ENCODE results near the gene COX5B. TPM values are rescaled to one million over a fixed set of nuclear protein-coding genes. Genes with fewer than 3 reads are reported as not detected.
"Not testable (repeated sequence)": the region's sequence is repeated elsewhere in the genome, so short reads cannot be mapped to it uniquely, and the experiment has no call there.

Gene COX5B
- total RNA-seq, 2 donors from 2014 or later: 211 to 233 TPM

GRCh38 chr2:97605109-97605508 lies 40.8 kb upstream of the COX5B start:
- not testable (repeated sequence) for H3K4me3 ChIP-seq (ENCODE audit: low read length); H3K36me3 Mint-ChIP-seq (ENCODE audit: low read depth); H3K27me3 ChIP-seq (ENCODE audit: control insufficient read depth, insufficient read depth, low read length, poor library complexity, severe bottlenecking); H3K27ac Mint-ChIP-seq; H3K4me1 ChIP-seq (ENCODE audit: control insufficient read depth, insufficient read depth, low read length); H3K9me3 ChIP-seq (ENCODE audit: control insufficient read depth, low read length); H3K27ac ChIP-seq (ENCODE audit: low read depth, low read length); H3K36me3 ChIP-seq (ENCODE audit: control insufficient read depth, insufficient read depth, low read length); H3K4me1 Mint-ChIP-seq; H3K27me3 Mint-ChIP-seq (ENCODE audit: insufficient read depth); H3K9ac ChIP-seq (ENCODE audit: extremely low read depth, low read length, poor library complexity, severe bottlenecking); H3K9me3 Mint-ChIP-seq; DNase-seq; H3K4me3 Mint-ChIP-seq
- TF ChIP-seq CTCF (conservative IDR thresholded peaks at IDR 0.05): peak; percentile 41
- WGBS, 2 experiments (ENCODE audit: insufficient coverage in 1 of 2, insufficient read length in 1 of 2): no CpG with 5 or more reads among the region's 8 CpGs

GRCh38 chr2:97605524-97606339 lies 40.1 kb upstream of the COX5B start:
- not testable (repeated sequence) for DNase-seq; H3K27me3 Mint-ChIP-seq (ENCODE audit: insufficient read depth); H3K9me3 ChIP-seq (ENCODE audit: control insufficient read depth, low read length); H3K4me1 ChIP-seq (ENCODE audit: control insufficient read depth, insufficient read depth, low read length); H3K36me3 Mint-ChIP-seq (ENCODE audit: low read depth); H3K9me3 Mint-ChIP-seq; H3K4me1 Mint-ChIP-seq; H3K27me3 ChIP-seq (ENCODE audit: control insufficient read depth, insufficient read depth, low read length, poor library complexity, severe bottlenecking); H3K4me3 ChIP-seq (ENCODE audit: low read length); H3K36me3 ChIP-seq (ENCODE audit: control insufficient read depth, insufficient read depth, low read length); H3K9ac ChIP-seq (ENCODE audit: extremely low read depth, low read length, poor library complexity, severe bottlenecking); H3K27ac Mint-ChIP-seq; H3K4me3 Mint-ChIP-seq; H3K27ac ChIP-seq (ENCODE audit: low read depth, low read length)
- WGBS, 2 experiments (ENCODE audit: insufficient coverage in 1 of 2, insufficient read length in 1 of 2): 100% methylated on average over 1 of the region's 12 CpGs; no CpG with 5 or more reads in 1 of the 2 experiments

- H3K9me3 Mint-ChIP-seq; H3K4me3 Mint-ChIP-seq; H3K27ac Mint-ChIP-seq; H3K36me3 Mint-ChIP-seq (ENCODE audit: low read depth); H3K4me1 Mint-ChIP-seq; H3K9me3 ChIP-seq (ENCODE audit: control insufficient read depth, low read length); H3K9ac ChIP-seq (ENCODE audit: extremely low read depth, low read length, poor library complexity, severe bottlenecking); H3K27me3 Mint-ChIP-seq (ENCODE audit: insufficient read depth); H3K36me3 ChIP-seq (ENCODE audit: control insufficient read depth, insufficient read depth, low read length); H3K27ac ChIP-seq (ENCODE audit: low read depth, low read length); DNase-seq; H3K4me1 ChIP-seq (ENCODE audit: control insufficient read depth, insufficient read depth, low read length); H3K4me3 ChIP-seq (ENCODE audit: low read length); H3K27me3 ChIP-seq (ENCODE audit: control insufficient read depth, insufficient read depth, low read length, poor library complexity, severe bottlenecking): not testable (repeated sequence)
- WGBS, 2 experiments (ENCODE audit: insufficient coverage in 1 of 2, insufficient read length in 1 of 2): 90 to 92% methylated on average over 2 of the region's 4 CpGs
Measured at GRCh38 chr2:97608745-97609144, 37.1 kb upstream of the COX5B start.

GRCh38 chr2:97611895-97612294 lies 34.0 kb upstream of the COX5B start:
- not testable (repeated sequence) for H3K27me3 Mint-ChIP-seq (ENCODE audit: insufficient read depth)

GRCh38 chr2:97615746-97616145 lies 30.1 kb upstream of the COX5B start:
- not testable (repeated sequence) for DNase-seq; H3K9ac ChIP-seq (ENCODE audit: extremely low read depth, low read length, poor library complexity, severe bottlenecking); H3K9me3 Mint-ChIP-seq; H3K4me3 ChIP-seq (ENCODE audit: low read length); H3K27ac ChIP-seq (ENCODE audit: low read depth, low read length); H3K27me3 Mint-ChIP-seq (ENCODE audit: insufficient read depth); H3K4me3 Mint-ChIP-seq; H3K4me1 ChIP-seq (ENCODE audit: control insufficient read depth, insufficient read depth, low read length); H3K36me3 Mint-ChIP-seq (ENCODE audit: low read depth); H3K4me1 Mint-ChIP-seq; H3K36me3 ChIP-seq (ENCODE audit: control insufficient read depth, insufficient read depth, low read length); H3K27ac Mint-ChIP-seq; H3K27me3 ChIP-seq (ENCODE audit: control insufficient read depth, insufficient read depth, low read length, poor library complexity, severe bottlenecking); H3K9me3 ChIP-seq (ENCODE audit: control insufficient read depth, low read length)
- no CpG with 5 or more reads among the region's 8 CpGs for WGBS, 2 experiments (ENCODE audit: insufficient coverage in 1 of 2, insufficient read length in 1 of 2)

More at GRCh38 chr2:97611895-97612294, 34.0 kb upstream of the COX5B start:
- H3K27me3 ChIP-seq (ENCODE audit: control insufficient read depth, insufficient read depth, low read length, poor library complexity, severe bottlenecking); H3K36me3 Mint-ChIP-seq (ENCODE audit: low read depth); H3K4me3 Mint-ChIP-seq; H3K4me1 Mint-ChIP-seq; H3K9me3 Mint-ChIP-seq; H3K9me3 ChIP-seq (ENCODE audit: control insufficient read depth, low read length); H3K27ac ChIP-seq (ENCODE audit: low read depth, low read length); H3K4me3 ChIP-seq (ENCODE audit: low read length); H3K9ac ChIP-seq (ENCODE audit: extremely low read depth, low read length, poor library complexity, severe bottlenecking); DNase-seq; H3K4me1 ChIP-seq (ENCODE audit: control insufficient read depth, insufficient read depth, low read length); H3K36me3 ChIP-seq (ENCODE audit: control insufficient read depth, insufficient read depth, low read length); H3K27ac Mint-ChIP-seq: not testable (repeated sequence)
- no CpG with 5 or more reads among the region's 7 CpGs for WGBS, 2 experiments (ENCODE audit: insufficient coverage in 1 of 2, insufficient read length in 1 of 2)
